CD8-positive, alpha-beta memory T cell (primary cell): Measurements from ENCODE around the gene HIVEP2. TPM values are rescaled to one million over a fixed set of nuclear protein-coding genes. Genes with fewer than 3 reads are reported as not detected.
A peak's percentile ranks its signal among the peaks of the same experiment; 100 is the strongest.

ENCODE experiments used
- CTCF ChIA-PET: fragments of 350-600 bp; sonication (Branson Sonifier 250); formaldehyde crosslinking; loops from one replicate; lab custom pipeline; 2021; ENCODE audit warnings: antibody characterized with exemption; lab: Charles Lee
- POLR2A ChIA-PET: fragments of 350-600 bp; sonication (Branson Sonifier 250); formaldehyde crosslinking; loops from one replicate; lab custom pipeline; 2021; ENCODE audit warnings: antibody characterized with exemption; lab: Charles Lee
- DNase-seq, 5 donors: peaks; one replicate each; pipeline versions ENCODE4 v3.0.0 to v3.0.0-alpha.2; 2020 to 2022; ENCODE audit warnings: mixed read lengths in 1 of 5
- H3K27ac ChIP-seq: one replicate; pipeline ENCODE4 v1.7.0; 2013; ENCODE audit warnings: low read depth, mild to moderate bottlenecking, low read length, moderate library complexity
- H3K27me3 ChIP-seq: 2 replicates; pipeline ENCODE4 v1.7.0; 2013; ENCODE audit warnings: low read length, mild to moderate bottlenecking; ENCODE audit not compliant: insufficient read depth, poor library complexity, severe bottlenecking
- H3K36me3 ChIP-seq: 2 replicates; pipeline ENCODE4 v1.7.0; 2013; ENCODE audit warnings: mild to moderate bottlenecking, low read length, moderate library complexity; ENCODE audit not compliant: insufficient read depth
- H3K4me1 ChIP-seq: 2 replicates; pipeline ENCODE4 v1.7.0; 2013; ENCODE audit warnings: mild to moderate bottlenecking, low read length, moderate library complexity; ENCODE audit not compliant: insufficient read depth
- H3K4me3 ChIP-seq: 2 replicates; pipeline ENCODE4 v1.7.0; 2013; ENCODE audit warnings: mild to moderate bottlenecking, low read length
- H3K9me3 ChIP-seq: 2 replicates; pipeline ENCODE4 v1.7.0; 2013; ENCODE audit warnings: mild to moderate bottlenecking, low read length
- H3K27ac Mint-ChIP-seq, 8 donors: one replicate each; pipeline ENCODE4 v1.8.0; 2020 to 2021; ENCODE audit warnings: mixed read lengths in 8 of 8, mild to moderate bottlenecking in 6 of 8, inconsistent platforms in 3 of 8, moderate library complexity in 3 of 8
- H3K27me3 Mint-ChIP-seq, 2 donors: one replicate each; pipeline ENCODE4 v1.8.0; 2020 to 2021; ENCODE audit warnings: mixed read lengths in 2 of 2, mild to moderate bottlenecking in 1 of 2, moderate library complexity in 1 of 2
- H3K36me3 Mint-ChIP-seq, 3 donors: one replicate each; pipeline ENCODE4 v1.8.0; 2020 to 2021; ENCODE audit warnings: mixed read lengths in 3 of 3, inconsistent platforms in 1 of 3, mild to moderate bottlenecking in 1 of 3
- H3K4me1 Mint-ChIP-seq, 3 donors: one replicate each; pipeline ENCODE4 v1.8.0; 2020 to 2021; ENCODE audit warnings: mixed read lengths in 3 of 3, inconsistent platforms in 1 of 3, mild to moderate bottlenecking in 1 of 3
- H3K4me3 Mint-ChIP-seq, 7 donors: one replicate each; pipeline ENCODE4 v1.8.0; 2020 to 2021; ENCODE audit warnings: mixed read lengths in 7 of 7, mild to moderate bottlenecking in 6 of 7, moderate library complexity in 4 of 7, inconsistent platforms in 2 of 7
- H3K9me3 Mint-ChIP-seq, 5 donors: one replicate each; pipeline ENCODE4 v1.8.0; 2020 to 2022; ENCODE audit warnings: mixed read lengths in 5 of 5, mild to moderate bottlenecking in 3 of 5, moderate library complexity in 2 of 5, inconsistent platforms in 1 of 5
- polyA plus RNA-seq: library from polyadenylated mRNA; unstranded; fragments of 300-500 nt; fragmentation: Illumina TruSeq; gene quantifications from one replicate; pipeline ENCODE4 v1.2.3, GENCODE V29; 2021
- total RNA-seq, 2 experiments: library from RNA; stranded (reverse); gene quantifications; one replicate each; pipeline ENCODE4 v1.2.3, GENCODE V29; 2021

The HIVEP2 gene
- total and polyA plus RNA-seq, 3 experiments from 2014 or later: 15.4 to 37.2 (median 37.1) TPM

- H3K4me3 ChIP-seq: no peak overlapping the region
- POLR2A ChIA-PET: interaction anchor here (0.9 kb wide), 1 partner anchor 21 kb away, joined by 4 read pairs; no protein-coding TSS in a partner anchor
- no peaks in the 10 kb centered on the region for H3K27me3 ChIP-seq
- no peak overlapping the region for H3K4me3 Mint-ChIP-seq
- H3K9me3 Mint-ChIP-seq: no peaks in the 10 kb centered on the region
- no peak for DNase-seq
- peaks cover 0 to 31% (median 16%) of the 10 kb centered on the region in 3 donors for H3K36me3 Mint-ChIP-seq
- H3K36me3 ChIP-seq: no peaks in the 10 kb centered on the region
- H3K27ac Mint-ChIP-seq: peak overlapping the region in 5 of 8 donors; percentile 13 to 76 (median 42)
- peaks cover 0 to 1% of the 10 kb centered on the region in 2 donors for H3K27me3 Mint-ChIP-seq
- CTCF ChIA-PET: interaction anchor here (0.9 to 2.3 kb wide), 3 partner anchors 7 to 10 kb away, joined by 3 to 8 read pairs (median 6); no protein-coding TSS in a partner anchor
- H3K9me3 ChIP-seq: no peaks in the 10 kb centered on the region
- H3K4me1 ChIP-seq: peaks cover 46% of the 10 kb centered on the region
- H3K27ac ChIP-seq: no peak overlapping the region
- H3K4me1 Mint-ChIP-seq: peaks cover 59 to 84% (median 77%) of the 10 kb centered on the region in 3 donors
Measured at GRCh38 chr6:142835787-142836535, 109.0 kb downstream of the HIVEP2 start.

- ChIA-PET CTCF (interaction anchor here (0.9 kb wide), 1 partner anchor 8 kb away, joined by 3 read pairs; no protein-coding TSS in a partner anchor), POLR2A (no interaction called here)
- H3K9me3 ChIP-seq: no peaks in the 10 kb centered on the region
- no peak overlapping the region for H3K4me3 ChIP-seq
- H3K27me3 Mint-ChIP-seq: peaks cover 0 to 1% of the 10 kb centered on the region in 2 donors
- H3K4me1 ChIP-seq: peaks cover 45% of the 10 kb centered on the region
- H3K27ac ChIP-seq: no peak overlapping the region
- H3K36me3 ChIP-seq: no peaks in the 10 kb centered on the region
- peak overlapping the region in 4 of 8 donors; percentile 12 to 48 (median 38) for H3K27ac Mint-ChIP-seq
- H3K27me3 ChIP-seq: no peaks in the 10 kb centered on the region
- H3K9me3 Mint-ChIP-seq: no peaks in the 10 kb centered on the region
- peaks cover 64 to 88% (median 85%) of the 10 kb centered on the region in 3 donors for H3K4me1 Mint-ChIP-seq
- H3K36me3 Mint-ChIP-seq: peaks cover 0 to 38% (median 20%) of the 10 kb centered on the region in 3 donors
- no peak overlapping the region for H3K4me3 Mint-ChIP-seq
- no peak for DNase-seq
Measured at GRCh38 chr6:142834853-142835252, 110.1 kb downstream of the HIVEP2 start.

GRCh38 chr6:142833798-142834197 lies 111.2 kb downstream of the HIVEP2 start:
- H3K4me1 ChIP-seq: peaks cover 34% of the 10 kb centered on the region
- no peaks in the 10 kb centered on the region for H3K9me3 Mint-ChIP-seq
- no peaks in the 10 kb centered on the region for H3K36me3 ChIP-seq
- no peak overlapping the region for H3K4me3 ChIP-seq
- DNase-seq: no peak
- peaks cover 65 to 85% (median 85%) of the 10 kb centered on the region in 3 donors for H3K4me1 Mint-ChIP-seq
- ChIA-PET CTCF (interaction anchor here (0.9 kb wide), 1 partner anchor 73 kb away, joined by 3 read pairs; no protein-coding TSS in a partner anchor), POLR2A (no interaction called here)
- peaks cover 0 to 1% of the 10 kb centered on the region in 2 donors for H3K27me3 Mint-ChIP-seq
- no peak overlapping the region for H3K4me3 Mint-ChIP-seq
- H3K27me3 ChIP-seq: no peaks in the 10 kb centered on the region
- H3K27ac ChIP-seq: no peak overlapping the region
- no peak overlapping the region for H3K27ac Mint-ChIP-seq
- H3K36me3 Mint-ChIP-seq: peaks cover 0 to 41% (median 23%) of the 10 kb centered on the region in 3 donors
- no peaks in the 10 kb centered on the region for H3K9me3 ChIP-seq

- Mint-ChIP-seq H3K27ac (peak overlapping the region in 4 of 8 donors; percentile 16 to 26 (median 18)), H3K9me3 (no peaks in the 10 kb centered on the region), H3K4me1 (peaks cover 61 to 84% (median 83%) of the 10 kb centered on the region in 3 donors), H3K27me3 (peaks cover 0 to 1% of the 10 kb centered on the region in 2 donors), H3K4me3 (no peak overlapping the region), H3K36me3 (peaks cover 0 to 44% (median 23%) of the 10 kb centered on the region in 3 donors)
- POLR2A ChIA-PET: no interaction called here
- Histone ChIP-seq H3K27ac (no peak overlapping the region), H3K9me3 (no peaks in the 10 kb centered on the region), H3K36me3 (no peaks in the 10 kb centered on the region), H3K4me1 (peaks cover 27% of the 10 kb centered on the region), H3K27me3 (no peaks in the 10 kb centered on the region), H3K4me3 (no peak overlapping the region)
- no peak for DNase-seq
- CTCF ChIA-PET: interaction anchor here (0.7 kb wide), 1 partner anchor 10 kb away, joined by 3 read pairs; no protein-coding TSS in a partner anchor
Measured at GRCh38 chr6:142833054-142833453, 111.9 kb downstream of the HIVEP2 start.

- H3K4me3 ChIP-seq: no peak overlapping the region
- DNase-seq: no peak
- POLR2A ChIA-PET: interaction anchor here (1.0 kb wide), 1 partner anchor 53 kb away, joined by 3 read pairs; no protein-coding TSS in a partner anchor
- no peaks in the 10 kb centered on the region for H3K9me3 Mint-ChIP-seq
- H3K27ac ChIP-seq: no peak overlapping the region
- H3K4me3 Mint-ChIP-seq: no peak overlapping the region
- H3K27ac Mint-ChIP-seq: peak overlapping the region in 3 of 8 donors; percentile 43 to 86 (median 62)
- peaks cover 10% of the 10 kb centered on the region for H3K4me1 ChIP-seq
- H3K9me3 ChIP-seq: no peaks in the 10 kb centered on the region
- CTCF ChIA-PET: no interaction called here
- no peaks in the 10 kb centered on the region for H3K27me3 Mint-ChIP-seq
- peaks cover 57 to 85% (median 80%) of the 10 kb centered on the region in 3 donors for H3K4me1 Mint-ChIP-seq
- H3K27me3 ChIP-seq: no peaks in the 10 kb centered on the region
- H3K36me3 Mint-ChIP-seq: peaks cover 3 to 50% (median 23%) of the 10 kb centered on the region in 3 donors
- no peaks in the 10 kb centered on the region for H3K36me3 ChIP-seq
Measured at GRCh38 chr6:142830807-142831206, 114.2 kb downstream of the HIVEP2 start.

- POLR2A ChIA-PET: interaction anchor here (0.6 to 1.0 kb wide), 2 partner anchors 54 to 115 kb away, joined by 3 read pairs; partner anchors contain the start of gene HIVEP2
- no peaks in the 10 kb centered on the region for H3K9me3 ChIP-seq
- Mint-ChIP-seq H3K27me3 (no peaks in the 10 kb centered on the region), H3K9me3 (no peaks in the 10 kb centered on the region), H3K4me3 (no peak overlapping the region), H3K27ac (peak overlapping the region in 2 of 8 donors; percentile 21 to 34), H3K36me3 (peaks cover 3 to 46% (median 19%) of the 10 kb centered on the region in 3 donors), H3K4me1 (peaks cover 55 to 81% (median 77%) of the 10 kb centered on the region in 3 donors)
- H3K4me3 ChIP-seq: no peak overlapping the region
- DNase-seq: no peak
- H3K27me3 ChIP-seq: no peaks in the 10 kb centered on the region
- H3K27ac ChIP-seq: no peak overlapping the region
- CTCF ChIA-PET: interaction anchor here (1.0 to 1.6 kb wide), 2 partner anchors 15 to 23 kb away, joined by 4 read pairs; no protein-coding TSS in a partner anchor
- peaks cover 10% of the 10 kb centered on the region for H3K4me1 ChIP-seq
- no peaks in the 10 kb centered on the region for H3K36me3 ChIP-seq
Measured at GRCh38 chr6:142830116-142830710, 114.8 kb downstream of the HIVEP2 start.

- H3K36me3 ChIP-seq: no peaks in the 10 kb centered on the region
- ChIA-PET POLR2A (no interaction called here), CTCF (interaction anchor here (1.0 to 1.6 kb wide), 2 partner anchors 16 to 24 kb away, joined by 4 read pairs; no protein-coding TSS in a partner anchor)
- Mint-ChIP-seq H3K27ac (peak overlapping the region in 1 of 8 donors; percentile 34), H3K27me3 (no peaks in the 10 kb centered on the region), H3K36me3 (peaks cover 4 to 41% (median 16%) of the 10 kb centered on the region in 3 donors), H3K4me1 (peaks cover 56 to 82% (median 77%) of the 10 kb centered on the region in 3 donors), H3K9me3 (no peaks in the 10 kb centered on the region), H3K4me3 (no peak overlapping the region)
- no peak overlapping the region for H3K27ac ChIP-seq
- H3K4me1 ChIP-seq: peaks cover 16% of the 10 kb centered on the region
- DNase-seq: no peak
- no peaks in the 10 kb centered on the region for H3K9me3 ChIP-seq
- H3K4me3 ChIP-seq: no peak overlapping the region
- no peaks in the 10 kb centered on the region for H3K27me3 ChIP-seq
Measured at GRCh38 chr6:142829556-142829955, 115.4 kb downstream of the HIVEP2 start.
